KG1 (cell line): ENCODE data around the gene DPYSL5.
"Not testable (repeated sequence)": the region's sequence is repeated elsewhere in the genome, so short reads cannot be mapped to it uniquely, and the experiment has no call there.

Experiments
- DNase-seq: peaks from one replicate; lab custom pipeline; 2025; lab: John Stamatoyannopoulos, UW

Gene DPYSL5

DNA sequence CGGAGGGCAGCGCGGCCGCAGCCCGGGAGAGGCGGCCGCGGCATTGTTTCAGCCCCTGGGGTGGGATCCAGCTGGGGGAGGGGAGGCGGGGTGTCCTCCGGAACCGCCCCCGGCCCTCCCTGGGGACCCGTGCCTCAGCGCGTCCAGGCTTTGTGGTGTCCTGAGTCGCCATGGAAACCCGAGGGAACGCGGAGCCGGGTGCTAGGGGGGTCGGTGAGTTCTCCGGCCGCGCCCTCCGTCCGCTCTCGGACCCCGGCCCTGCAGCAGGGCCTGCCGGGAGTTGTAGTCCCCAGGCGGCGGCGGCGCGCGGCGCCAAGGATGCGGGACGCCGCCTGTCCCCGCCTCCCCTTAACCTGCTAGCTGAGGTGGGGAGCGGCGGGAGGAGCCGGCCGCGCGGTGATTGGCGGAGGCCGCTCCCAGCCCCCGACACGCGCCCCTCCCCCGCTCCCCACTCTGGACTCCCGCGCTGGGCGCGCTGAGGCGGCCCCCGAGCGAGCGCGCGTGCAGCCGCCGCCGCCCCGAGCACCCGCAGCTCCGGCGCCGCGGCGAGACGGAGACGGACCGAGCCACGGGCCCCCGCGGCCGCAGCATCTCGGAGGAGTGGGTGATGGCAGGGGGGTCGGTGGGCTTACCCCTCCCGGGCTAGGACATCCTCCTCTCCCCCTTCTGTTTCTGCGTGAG, at the start of gene DPYSL5:
DPYSL5 (plus strand) TSS at position 478 of the 681 bp plus-strand sequence. CDS start 50,368 bp downstream, outside the sequence.
- DNase-seq, result no peak

DNA sequence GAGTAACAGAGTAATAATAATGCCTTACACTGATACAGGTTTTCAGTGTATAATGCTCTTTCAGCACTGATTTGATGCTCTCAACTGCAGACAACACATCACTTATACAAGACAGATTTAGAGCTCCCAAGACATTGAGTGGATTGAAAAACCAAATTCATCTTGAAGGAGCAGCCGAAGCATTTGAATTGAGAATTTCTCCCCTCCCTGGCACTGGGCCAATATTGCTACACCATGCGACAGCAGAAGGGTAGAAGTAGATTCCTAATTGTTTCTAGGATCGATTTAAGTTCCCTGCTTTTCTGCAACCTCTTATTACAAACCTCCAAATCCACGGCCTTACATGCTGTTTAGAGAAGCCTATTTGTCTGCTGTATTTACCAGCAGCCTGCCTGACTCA, 46.6 kb upstream of the DPYSL5 start:
- no peak for DNase-seq

- no peak for DNase-seq
These were observed 46.1 kb upstream of the DPYSL5 start for GRCh38 chr2:26801796-26802195.

GRCh38 chr2:26805241-26805676, 42.7 kb upstream of the DPYSL5 start:
- DNase-seq, result no peak

DNA sequence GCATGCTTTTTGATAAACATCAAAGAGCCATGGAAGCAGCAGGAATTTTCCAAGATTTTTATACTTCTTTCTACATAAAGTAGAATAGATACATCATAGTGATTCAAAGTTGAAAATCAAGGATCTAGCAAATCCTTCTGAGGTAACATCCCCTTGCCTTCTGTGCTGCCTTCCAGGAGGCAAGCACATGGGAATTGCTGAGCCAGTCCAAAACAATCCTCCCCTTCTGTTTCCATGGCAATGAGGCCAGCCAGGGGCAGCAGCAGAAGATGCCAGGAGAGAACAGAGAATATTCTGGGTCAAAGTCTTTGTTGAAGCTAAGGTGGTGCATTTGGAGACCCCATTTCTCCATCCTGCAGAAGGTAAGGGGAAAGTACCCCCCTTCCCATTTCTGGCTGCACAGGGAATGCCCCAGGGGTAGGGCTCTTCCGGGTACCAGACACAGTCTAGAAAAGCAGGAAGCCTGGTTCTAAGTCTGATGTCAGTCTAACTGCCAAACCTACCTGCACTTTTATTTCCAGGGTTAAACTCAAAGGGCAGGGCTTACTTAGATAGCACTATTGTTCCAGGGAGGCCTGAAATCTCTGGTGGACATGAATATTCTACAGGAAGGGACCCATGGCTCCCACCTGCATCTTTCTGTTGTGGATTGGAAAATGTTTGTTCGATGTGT, 40.0 kb upstream of the DPYSL5 start:
- DNase-seq, result no peak

GRCh38 chr2:26809211-26809610, 38.7 kb upstream of the DPYSL5 start:
- DNase-seq, result no peak

- DNase-seq, result peak; percentile 37
These were observed 37.9 kb upstream of the DPYSL5 start for GRCh38 chr2:26809876-26810577.

DNA sequence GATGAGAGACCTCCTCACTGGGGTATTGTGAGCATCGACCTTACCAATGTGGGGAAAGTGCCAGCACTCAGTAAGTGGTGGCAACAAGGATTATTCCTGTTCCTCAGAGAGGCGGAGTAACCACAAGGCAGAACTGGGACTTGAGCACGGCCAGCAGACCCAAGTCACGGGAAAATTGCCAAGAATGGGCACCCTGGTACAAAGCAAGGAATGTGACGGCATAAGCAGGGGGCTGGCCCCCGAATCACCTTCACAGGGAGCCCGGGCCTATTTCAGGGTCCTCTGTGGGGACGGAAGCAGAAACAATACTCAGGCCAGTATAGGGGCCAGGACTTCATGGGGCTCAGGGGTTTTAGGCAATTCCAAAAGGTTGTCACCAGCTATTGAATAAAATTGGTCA, 36.7 kb upstream of the DPYSL5 start:
- DNase-seq, result no peak

- no peak for DNase-seq
These were observed 35.9 kb upstream of the DPYSL5 start for GRCh38 chr2:26811791-26812694.

DNA sequence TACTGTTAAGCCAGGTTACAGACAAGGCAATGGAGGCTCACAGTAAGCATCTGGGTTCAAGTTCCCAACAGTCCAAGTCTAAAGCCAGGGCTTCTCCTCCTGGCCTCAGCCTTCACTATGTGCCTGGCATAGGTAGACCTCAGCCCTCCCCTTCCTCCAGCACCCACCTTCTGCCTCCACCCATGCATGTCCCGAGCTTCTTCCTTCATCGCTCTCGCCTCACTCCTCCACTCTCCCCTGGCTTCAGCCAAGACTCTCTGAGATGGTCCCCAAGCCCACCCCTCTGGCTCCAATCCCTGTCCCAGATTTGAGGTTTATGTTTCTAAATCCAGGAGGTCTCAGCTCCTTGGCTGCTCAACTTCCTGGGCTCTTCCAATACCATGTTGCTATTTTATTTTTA, 35.2 kb upstream of the DPYSL5 start:
- DNase-seq, result no peak

- DNase-seq, result not testable (repeated sequence)
These were observed 33.7 kb upstream of the DPYSL5 start for GRCh38 chr2:26814072-26814765.

DNA sequence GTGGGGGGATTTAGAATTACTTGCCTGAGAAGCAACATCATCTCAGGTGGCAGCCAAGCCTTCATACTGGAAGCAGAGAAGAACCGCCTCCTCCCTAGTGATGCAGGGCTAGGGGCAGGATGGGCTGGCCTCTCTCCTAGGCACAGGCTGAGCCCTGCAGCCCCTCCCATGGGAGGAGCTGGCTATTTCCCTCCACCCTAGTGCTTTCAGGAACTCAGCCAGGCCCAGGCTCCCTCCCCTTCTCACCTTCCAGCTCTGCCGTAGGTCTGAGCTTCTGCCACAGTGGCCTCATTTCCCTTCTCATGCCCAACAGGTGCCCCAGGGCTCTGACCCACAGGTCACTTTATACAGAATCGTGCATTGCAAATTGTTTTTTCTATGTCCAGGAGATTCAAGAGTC, 31.0 kb upstream of the DPYSL5 start:
- DNase-seq, result no peak

DNA sequence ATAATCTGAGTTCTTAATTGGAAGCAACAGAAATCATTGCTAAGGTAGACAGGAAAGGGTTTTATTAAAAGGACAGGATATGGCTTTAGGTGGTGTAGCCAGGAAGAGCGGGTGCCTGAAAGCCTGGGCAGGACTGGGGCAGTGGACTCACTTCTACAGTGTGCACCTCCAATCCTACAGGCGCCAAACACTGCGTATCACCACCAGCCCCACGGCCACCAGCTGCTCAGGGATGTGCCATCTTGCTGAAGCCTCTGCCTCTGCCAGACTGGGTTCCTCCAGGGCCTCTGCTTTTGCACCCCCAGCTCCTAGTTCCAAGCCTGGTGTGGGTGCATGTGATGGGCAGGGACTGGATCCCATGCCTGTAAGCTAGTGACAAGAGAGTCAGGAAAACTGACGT, 29.7 kb upstream of the DPYSL5 start:
- no peak for DNase-seq

GRCh38 chr2:26818972-26819371, 29.0 kb upstream of the DPYSL5 start:
- no peak for DNase-seq

DNA sequence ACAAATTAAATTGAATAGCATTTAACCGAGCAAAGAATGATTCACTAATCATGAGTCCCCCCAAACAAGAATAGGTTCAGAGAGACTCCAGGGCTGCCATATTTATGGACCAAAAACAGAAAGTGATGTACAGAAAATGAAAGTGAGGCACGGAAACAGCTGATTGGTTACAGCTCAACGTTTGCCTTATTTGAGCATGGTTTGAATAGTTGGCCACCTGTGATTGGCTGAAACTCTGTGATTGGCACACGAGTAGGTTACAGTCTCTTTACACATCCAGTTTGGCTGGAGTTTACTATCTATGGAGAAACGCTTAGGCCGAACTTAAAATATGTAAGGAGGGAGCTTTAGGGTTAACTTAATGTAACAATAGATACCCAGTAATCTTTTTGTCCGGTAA, 27.0 kb upstream of the DPYSL5 start:
- no peak for DNase-seq

GRCh38 chr2:26822877-26823276, 25.1 kb upstream of the DPYSL5 start:
- DNase-seq, result no peak

DNA sequence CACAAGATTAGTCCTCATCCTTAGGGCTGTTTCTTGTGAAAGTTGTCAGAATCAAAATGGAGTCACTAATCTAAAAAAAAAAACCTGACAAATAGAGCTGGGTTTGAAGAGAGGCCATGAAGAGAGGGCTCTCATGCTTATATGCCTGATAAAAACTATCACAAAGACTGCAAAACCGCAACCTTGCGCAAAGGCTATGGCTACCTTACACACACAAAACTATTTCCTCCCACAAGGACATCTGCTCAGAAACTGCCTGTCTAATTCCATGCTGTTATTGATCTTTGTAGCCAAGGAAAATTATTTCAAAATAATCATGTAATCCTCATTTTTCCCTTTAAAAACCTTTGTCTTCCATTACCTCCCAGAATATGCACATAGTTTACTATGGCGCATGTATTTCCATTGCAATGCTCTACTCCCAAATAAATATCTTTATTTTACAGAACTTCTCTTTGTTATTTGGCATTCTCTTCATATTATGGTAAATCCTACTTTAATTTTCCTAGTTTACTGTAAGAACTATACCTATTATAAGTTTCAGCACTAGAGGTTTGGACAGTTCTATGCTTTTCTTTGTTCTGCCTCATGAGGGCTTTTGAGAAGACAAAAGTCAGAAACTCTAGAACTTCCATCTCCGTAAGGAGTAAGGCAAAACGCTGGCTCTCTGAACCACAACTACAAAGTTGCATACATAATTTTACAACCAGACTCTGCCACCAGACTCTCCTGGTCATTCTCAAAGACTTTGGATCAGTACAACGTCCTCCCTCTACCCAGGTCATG, 9.6 kb upstream of the DPYSL5 start:
- no peak for DNase-seq

GRCh38 chr2:26840937-26841610, 6.9 kb upstream of the DPYSL5 start:
- DNase-seq, result no peak

GRCh38 chr2:26843041-26843440, 4.9 kb upstream of the DPYSL5 start:
- no peak for DNase-seq

DNA sequence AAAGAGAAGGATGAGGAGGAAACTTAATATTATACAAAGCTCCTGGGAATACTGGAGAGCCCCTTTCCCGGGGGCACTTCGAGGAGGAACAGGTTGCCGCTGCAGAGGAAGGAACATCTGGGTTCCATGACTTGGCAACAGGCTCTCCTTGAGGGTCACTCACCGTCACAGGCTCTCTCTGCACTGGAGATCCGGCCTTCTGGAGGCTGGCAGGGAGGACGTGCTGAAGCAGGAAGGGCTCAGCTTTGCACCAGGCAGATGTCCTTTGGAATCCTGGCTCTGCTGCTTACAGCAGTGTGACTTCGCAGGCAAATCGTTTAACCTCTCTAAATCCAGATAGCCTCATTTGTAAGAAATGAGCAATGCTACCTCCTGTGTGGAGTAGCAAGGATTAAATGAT, 2.9 kb upstream of the DPYSL5 start:
- no peak for DNase-seq
